Left renal pelvis (tissue), 4 donors: ENCODE data around the gene ATP2A1. TPM values are rescaled to one million over a fixed set of nuclear protein-coding genes. Genes with fewer than 3 reads are reported as not detected.
"Not testable (repeated sequence)": the region's sequence is repeated elsewhere in the genome, so short reads cannot be mapped to it uniquely, and the experiment has no call there.

Experiments used
- DNase-seq, 4 donors: peaks; one replicate each; pipeline ENCODE4 v3.0.0-alpha.2; 2013; ENCODE audit warnings: low read depth in 4 of 4, low spot score in 3 of 4
- polyA plus RNA-seq, 4 donors: library from polyadenylated mRNA; unstranded; fragments of 120-200 nt; gene quantifications; one replicate each; pipeline ENCODE4 v1.2.1, GENCODE V29; 2013; ENCODE audit not compliant: insufficient read length in 4 of 4

Gene ATP2A1
- polyA plus RNA-seq, 4 donors = 2.5 to 6.4 (median 3.3) TPM

DNA sequence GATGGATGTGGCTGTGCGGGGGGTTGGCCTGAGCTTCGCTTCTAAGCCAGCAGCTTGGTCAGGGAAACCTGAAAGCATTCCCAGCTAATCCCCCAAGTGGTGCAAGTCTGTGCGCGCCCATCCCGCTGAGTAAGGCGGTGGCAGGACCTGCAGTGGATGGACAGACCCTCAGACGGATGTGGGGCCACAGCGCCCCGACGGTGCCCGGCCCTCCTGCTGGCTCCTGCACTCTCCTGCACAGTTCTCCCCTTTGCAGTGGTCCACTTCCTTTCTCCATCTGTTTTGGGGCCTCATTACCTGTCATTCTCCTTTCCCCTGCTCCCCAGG, 2.3 kb downstream of the ATP2A1 start:
- DNase-seq = no peak

DNA sequence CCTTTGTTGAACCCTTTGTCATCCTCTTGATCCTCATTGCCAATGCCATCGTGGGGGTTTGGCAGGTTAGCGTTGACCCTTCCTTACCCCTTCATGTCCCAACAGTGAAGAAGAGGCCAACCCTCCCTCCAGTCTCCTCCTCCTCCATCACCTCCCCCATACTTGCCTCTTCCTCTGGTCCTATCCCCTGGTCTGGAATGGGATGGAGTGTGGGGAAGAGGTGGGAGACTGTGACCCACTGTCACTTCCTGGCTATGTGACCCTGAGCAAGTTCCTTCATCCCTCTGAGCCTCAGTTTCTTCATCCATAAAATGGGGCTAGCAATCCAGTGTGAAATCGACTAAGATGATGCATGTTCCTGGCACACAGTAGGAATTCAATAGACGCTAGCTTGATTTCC, 2.7 kb downstream of the ATP2A1 start:
- no peak for DNase-seq

DNA sequence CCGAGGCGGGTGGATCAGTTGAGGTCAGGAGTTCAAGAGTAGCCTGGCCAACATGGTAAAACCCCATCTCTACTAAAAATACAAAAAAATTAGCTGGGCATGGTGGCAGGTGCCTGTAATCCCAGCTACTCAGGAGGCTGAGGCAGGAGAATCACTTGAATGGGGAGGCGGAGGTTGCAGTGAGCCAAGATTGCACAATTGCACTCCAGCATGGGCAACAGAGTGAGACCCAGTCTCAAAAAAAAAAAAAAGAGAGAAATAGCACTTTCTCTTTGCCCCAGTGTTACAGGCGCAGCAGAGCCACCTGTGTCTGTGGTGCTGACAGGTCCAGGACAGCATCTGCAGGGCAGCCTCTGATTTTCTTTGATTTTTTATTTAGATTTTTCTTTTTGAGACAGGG, 3.3 kb downstream of the ATP2A1 start:
- not testable (repeated sequence) for DNase-seq

DNA sequence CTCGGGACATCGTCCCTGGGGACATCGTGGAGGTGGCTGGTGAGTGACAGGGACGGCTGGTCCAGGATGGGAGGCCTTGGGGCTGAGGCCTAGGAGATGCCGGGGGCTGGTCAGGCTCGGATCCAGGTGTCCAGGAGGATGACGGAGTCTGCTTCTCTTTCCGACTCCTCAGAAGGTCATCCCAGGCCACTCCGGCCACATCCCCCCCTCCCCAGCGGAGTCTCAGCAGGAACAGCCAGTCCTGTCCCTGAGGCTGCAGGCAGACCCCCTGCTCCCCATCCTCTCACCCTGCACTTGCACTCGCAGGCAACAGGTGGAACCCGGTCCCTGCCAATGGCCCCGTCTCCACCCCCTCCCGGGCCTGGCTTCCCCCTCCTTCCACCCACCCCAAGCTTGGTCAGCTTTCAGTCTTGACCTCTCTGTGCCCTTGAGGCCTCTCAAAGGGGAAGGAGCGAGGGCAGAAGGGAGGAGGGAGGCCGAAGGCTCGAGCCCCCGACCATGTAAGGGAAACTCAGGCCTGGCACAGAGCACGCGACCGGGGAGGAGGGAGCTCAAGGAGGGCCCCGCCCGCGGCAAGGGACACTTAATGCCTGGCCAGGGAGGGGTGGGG, 4.4 kb downstream of the ATP2A1 start:
- DNase-seq = peak in 1 of 4 donors; percentile 49

DNA sequence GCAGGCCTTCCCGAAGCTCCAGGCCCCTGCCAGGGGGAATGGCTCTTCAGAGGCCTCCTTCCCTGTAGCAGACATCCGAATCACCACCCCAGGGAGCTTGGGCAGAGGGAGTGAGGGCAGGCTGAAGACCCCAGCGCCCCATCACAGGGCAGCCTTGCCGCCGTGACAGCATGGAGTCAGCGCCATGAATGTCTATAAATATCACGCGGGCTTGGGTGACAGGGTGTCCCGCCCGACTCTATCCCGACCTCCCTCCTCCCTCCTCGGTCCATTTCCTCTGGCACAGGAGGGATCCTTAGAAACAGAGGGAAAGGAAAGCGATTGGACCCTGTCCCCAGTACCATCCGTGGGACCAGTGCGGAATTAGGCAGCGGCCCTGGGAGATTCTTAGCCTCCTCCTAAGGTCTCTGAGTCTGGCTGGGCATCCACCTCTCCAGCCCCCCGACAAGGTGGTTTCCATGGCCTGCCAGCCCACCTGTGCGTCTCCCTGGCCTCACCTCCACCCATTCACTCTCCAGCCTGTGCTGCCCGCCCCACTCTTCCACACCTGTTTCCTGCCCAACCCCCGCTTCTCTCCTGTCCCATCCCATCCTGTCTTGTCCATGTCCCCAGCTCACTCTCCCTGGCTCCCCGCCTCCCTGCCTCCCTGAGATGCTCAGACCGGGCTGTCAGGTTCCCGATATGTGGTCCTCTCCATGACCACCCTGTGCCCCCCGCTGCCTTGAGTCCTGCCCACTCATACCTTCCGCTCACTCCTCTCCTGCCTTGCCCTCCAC, 5.1 kb downstream of the ATP2A1 start:
- no peak for DNase-seq

DNA sequence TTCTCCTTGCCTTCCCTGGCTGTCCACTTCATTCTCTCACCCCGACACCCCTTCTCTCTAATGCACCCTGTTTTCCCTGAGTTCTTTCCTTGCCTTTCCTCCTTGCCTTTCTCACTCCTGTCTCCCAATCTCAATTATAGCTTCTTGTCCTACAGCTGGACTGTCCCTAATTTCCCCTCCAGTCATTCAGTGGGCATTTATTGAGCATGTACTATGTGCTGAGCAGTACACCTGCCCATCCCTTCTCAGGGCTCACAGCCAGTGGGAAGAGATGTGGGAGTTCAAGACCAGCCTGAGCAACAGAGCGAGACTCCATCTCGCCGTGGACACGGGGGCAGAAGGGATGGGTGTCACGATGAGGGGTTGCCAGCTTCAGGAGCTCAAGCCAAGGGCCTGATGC, 5.8 kb downstream of the ATP2A1 start:
- DNase-seq = no peak

DNA sequence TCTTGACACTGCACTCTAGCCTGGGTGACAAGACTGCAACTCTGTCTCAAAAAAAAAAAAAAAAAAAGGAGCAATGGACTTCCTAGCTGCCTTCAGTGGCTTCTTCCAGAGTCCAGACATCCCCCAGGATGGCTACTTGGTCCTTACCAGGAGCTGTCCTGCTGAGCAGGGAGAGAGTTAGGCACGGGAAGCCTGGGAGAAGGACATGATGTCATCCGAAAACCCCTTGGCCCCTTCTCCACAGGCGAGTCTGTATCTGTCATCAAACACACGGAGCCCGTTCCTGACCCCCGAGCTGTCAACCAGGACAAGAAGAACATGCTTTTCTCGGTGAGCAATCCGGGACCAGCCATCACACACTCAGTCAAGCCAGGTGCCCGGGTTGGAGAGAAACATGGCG, 8.7 kb downstream of the ATP2A1 start:
- DNase-seq = no peak

DNA sequence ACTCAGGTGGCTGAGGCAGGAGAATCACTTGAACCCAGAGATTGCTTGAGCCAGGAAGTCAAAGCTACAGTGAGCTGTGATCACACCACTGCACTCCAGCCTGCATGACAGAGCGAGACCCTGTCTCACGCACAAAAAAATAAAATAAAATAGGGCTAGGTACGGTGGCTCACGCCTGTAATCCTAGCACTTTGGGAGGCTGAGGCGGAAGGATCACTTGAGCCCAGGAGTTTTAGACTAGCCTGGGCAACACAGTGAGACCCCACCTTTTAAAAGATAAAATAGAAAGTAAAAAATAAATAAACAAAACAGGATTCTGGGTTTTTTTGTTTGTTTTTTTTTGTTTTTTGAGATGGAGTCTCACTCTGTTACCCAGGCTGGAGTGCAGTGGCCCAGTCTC, 12.1 kb downstream of the ATP2A1 start:
- not testable (repeated sequence) for DNase-seq

DNA sequence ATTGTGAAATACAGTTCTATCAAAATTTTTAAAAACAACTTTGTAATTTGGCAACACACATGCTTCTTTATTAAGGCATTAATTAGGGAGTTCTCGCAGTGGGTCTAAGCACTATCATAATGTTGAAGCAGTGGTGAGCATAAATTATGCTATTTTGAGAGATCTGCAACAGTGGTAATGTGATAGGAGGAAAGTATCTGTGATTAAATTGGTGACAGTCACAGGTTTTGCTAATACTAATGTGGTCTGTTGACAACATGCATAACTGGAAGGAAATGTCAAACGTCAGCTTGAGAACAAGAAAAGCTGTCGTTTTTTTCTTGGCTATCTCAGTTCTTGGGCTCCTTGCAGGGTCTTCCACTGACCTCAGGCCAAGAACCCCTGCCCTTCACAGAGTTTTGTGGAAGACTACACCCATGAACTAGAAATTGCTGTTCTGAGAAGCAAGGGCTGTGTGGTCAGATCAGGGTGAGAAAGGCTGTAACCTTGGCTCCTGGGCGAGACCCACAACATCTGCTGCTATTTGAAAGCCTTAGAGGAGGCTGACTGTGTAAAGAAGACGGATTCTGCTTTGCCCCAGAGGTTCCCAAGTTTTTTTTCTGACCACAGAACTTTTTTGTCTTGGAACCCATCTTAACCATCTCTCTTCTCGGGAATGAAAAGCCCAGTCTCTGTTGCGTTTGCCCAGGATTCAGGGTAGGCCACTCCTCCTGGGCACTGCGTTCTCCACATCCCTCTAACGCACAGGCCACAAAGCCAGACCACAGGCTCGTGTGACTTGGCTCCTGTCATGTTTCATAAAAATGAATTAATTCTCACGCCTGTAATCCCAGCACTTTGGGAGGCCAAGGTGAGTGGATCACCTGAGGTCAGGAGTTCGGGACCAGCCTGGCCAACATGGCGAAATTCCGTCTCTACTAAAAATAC, 13.9 kb downstream of the ATP2A1 start:
- no peak for DNase-seq

DNA sequence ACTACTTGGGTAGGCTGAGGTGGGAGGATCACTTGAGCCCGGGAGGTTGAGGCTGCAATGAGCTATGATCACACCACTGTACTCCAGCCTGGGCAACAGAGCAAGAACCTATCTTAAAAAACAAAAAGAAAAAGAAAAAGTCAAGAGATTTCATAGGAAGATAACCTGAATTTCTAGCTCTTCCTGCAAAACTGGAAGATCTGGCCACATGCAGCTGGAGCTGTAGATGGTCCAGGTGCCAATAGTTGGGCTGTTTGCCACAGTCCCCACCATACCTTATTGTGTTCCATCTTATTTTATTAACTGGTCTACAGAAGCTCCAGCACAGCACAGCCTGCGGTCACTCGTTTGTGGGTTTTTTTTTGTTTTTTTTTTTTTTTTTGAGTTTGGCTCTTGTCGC, 15.0 kb downstream of the ATP2A1 start:
- DNase-seq = no peak

DNA sequence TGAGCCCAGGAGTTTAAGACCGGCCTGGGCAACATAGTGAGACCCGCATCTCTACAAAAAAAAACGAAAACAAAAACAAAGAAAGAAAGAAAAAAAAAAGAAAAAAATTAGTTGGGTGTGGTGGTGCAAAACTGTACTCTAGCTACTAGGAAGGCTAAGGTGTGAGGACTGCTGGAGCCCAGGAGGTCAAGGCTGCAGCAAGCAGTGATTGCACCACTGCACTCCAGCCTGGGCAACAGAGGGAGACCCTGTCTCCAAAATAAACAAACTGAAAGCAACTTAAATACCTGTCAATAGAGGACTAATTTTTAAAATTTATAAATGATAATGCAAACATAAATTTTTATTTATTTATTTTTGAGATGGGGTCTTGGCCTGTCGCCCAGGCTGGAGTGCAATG, 17.3 kb downstream of the ATP2A1 start:
- no peak for DNase-seq

DNA sequence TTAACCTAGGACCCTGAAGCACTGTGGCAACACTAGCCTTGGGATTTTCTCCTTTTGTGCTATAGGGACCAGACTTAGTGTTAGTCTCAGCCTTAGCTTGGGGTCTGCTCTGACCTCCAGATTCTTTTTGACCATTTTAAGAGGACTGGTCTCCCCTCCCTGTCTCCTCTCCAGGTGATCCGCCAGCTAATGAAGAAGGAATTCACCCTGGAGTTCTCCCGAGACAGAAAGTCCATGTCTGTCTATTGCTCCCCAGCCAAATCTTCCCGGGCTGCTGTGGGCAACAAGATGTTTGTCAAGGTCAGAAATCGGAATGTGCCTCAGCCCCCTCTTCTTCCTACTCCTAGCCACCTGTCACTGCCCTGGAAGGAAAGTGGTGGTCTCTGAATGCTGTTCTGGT, 19.5 kb downstream of the ATP2A1 start:
- DNase-seq = no peak

DNA sequence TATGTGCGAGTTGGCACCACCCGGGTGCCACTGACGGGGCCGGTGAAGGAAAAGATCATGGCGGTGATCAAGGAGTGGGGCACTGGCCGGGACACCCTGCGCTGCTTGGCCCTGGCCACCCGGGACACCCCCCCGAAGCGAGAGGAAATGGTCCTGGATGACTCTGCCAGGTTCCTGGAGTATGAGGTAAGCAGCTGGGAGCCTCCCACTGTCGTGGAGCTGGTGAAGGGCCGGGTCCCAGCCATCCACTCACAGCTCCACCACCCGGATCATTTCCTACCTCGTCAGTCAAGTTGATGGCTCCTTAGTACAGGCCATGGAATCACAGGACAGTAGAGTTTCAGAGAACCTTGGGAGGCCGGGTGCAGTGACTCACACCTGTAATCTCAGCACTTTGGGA, 20.0 kb downstream of the ATP2A1 start:
- no peak for DNase-seq

DNA sequence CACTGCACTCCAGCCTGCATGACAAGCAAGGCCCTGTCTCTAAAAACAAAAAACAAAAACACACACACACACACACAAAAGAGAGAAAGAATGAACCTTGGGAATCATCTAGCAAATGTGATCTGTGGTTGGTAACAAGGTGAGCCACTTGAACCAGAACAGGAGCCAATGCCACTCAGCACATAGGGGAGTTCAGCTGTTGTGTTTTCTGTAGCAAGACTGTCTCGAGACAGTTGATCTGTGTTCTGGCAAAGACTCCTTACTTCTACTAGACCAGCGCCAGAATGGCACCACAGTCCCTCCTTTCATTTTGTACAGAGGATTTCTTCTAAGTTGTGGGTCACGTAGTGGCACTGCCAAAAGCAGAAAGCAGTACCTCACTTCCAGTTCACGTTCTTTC, 20.7 kb downstream of the ATP2A1 start:
- DNase-seq = no peak

DNA sequence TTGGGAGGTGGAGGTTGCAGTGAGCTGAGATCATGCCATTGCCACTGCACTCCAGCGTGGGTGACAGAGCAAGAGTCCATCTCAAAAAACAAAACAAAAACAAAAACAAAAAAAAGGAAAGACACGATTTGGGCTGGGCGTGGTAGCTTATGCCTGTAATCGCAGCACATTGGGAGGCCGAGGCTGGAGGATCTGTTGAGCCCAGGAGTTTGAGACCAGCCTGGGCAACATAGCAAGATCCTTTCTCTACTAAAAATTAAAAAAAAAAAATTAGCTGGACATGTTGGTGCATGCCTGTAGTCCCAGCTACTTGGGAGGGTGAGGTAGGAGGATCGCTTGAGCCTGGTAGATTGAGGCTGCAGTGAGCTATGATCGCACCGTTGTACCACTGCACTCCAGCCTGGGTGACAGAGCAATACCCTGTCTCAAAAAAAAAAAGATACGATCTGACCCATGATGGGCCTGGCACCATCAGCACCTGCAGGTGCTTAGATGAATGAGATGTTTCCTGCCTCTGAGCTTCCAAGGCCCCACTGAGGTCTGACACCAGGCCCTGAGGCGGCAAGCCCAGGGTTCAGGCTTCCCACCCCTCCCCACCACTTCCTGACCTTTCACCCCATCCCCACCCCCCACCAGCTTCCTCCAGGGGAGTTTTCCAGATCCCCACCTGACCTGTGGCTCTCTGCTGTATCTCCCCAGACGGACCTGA, 21.7 kb downstream of the ATP2A1 start:
- DNase-seq = no peak

DNA sequence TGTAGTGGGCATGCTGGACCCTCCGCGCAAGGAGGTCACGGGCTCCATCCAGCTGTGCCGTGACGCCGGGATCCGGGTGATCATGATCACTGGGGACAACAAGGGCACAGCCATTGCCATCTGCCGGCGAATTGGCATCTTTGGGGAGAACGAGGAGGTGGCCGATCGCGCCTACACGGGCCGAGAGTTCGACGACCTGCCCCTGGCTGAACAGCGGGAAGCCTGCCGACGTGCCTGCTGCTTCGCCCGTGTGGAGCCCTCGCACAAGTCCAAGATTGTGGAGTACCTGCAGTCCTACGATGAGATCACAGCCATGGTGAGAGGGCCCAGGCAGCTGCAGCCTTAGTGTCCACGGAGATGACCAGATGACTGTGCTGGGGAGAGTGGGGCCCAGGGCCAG, 22.3 kb downstream of the ATP2A1 start:
- no peak for DNase-seq

DNA sequence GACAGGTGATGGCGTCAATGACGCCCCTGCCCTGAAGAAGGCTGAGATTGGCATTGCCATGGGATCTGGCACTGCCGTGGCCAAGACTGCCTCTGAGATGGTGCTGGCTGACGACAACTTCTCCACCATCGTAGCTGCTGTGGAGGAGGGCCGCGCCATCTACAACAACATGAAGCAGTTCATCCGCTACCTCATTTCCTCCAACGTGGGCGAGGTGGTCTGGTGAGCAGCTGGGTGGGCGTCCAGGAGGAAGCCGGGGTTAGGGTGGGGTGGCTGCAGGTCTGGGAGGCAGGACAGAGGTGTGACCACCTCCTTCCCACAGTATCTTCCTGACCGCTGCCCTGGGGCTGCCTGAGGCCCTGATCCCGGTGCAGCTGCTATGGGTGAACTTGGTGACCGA, 23.6 kb downstream of the ATP2A1 start:
- no peak for DNase-seq

DNA sequence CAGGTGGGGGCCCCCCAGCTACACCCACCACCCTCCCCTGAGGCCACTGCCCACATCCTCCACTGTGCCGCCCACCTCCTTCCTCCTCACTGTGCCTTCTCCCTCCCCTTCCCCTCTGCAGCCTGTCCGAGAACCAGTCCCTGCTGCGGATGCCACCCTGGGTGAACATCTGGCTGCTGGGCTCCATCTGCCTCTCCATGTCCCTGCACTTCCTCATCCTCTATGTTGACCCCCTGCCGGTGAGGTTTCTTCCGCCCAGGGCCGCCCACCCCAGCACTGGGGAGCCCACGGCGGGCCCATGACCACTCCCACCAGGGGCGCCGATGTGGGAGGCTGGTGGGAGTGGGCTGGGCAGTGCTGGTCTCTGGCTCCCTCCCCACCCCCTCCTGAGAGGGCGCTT, 24.6 kb downstream of the ATP2A1 start:
- DNase-seq = no peak

DNA sequence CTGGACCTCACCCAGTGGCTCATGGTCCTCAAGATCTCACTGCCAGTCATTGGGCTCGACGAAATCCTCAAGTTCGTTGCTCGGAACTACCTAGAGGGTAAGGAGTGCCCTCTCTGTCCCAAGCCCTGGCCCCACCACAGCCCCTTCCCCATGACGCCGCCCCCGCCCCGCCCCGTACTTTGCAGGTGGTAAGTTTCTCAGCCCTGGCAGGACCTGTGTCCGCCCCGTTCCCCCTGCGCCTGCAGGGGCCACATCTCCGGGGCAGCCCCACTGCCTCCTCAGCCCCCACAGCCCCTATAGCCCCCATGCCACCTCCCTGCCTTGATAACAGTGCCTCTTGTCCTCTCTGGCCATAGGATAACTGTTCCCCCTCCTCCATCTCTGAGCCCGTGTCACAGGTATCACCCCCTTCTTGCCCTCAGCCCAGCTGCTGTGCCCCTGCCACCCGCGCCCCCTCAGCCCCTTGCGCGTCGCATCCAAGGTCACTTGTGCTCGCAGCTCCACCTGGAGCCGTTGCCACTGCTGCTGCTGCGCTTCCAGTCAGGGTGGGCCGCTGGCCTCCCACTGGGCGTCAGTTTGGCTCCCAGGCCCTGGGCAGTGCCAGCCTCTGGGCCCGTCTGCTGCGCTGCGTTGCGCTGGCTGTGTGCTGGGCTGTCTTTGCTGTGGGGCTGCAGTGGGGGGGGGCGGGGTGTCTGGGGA, 25.2 kb downstream of the ATP2A1 start:
- DNase-seq = no peak

DNA sequence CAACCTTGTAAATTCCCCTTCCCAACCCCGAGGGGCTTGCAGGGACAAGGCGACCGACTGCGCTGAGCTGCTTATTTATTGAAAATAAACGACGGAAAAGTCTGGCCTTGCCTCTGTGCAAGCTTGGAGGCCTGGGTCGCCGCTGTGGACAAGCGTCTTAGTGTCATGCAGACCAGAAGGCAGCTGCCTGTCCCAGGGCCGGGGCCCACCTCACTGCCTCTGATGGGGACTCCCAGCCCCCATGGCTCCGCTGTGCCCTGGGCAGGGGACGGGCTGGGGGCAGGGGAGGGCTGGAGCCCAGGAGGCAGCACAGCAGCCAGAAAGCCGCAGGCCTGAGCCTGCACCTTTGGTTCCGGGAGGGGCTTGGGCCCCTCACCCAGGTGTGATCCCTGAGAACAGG, 26.1 kb downstream of the ATP2A1 start:
- DNase-seq = no peak
